AG04449 (cell line): ENCODE data around the gene ZSCAN30.
A peak's percentile ranks its signal among the peaks of the same experiment; 100 is the strongest.

Source experiments
- CTCF ChIA-PET: fragments of 350-600 bp; formaldehyde crosslinking; extraction: SDS; loops from one replicate; lab custom pipeline; 2021; ENCODE audit warnings: antibody characterized with exemption; lab: Yijun Ruan, JAX
- POLR2A ChIA-PET: fragments of 400-600, 350-600 bp; formaldehyde crosslinking; extraction: SDS; loops from one replicate; lab custom pipeline; 2020; ENCODE audit warnings: antibody characterized with exemption, inconsistent platforms; lab: Yijun Ruan, JAX
- DNase-seq: peaks from one replicate; pipeline ENCODE4 v3.0.0-alpha.2; 2010; ENCODE audit warnings: low read depth, low spot score
- H3K4me3 ChIP-seq: 2 replicates; pipeline ENCODE4 v1.5.1; 2011; ENCODE audit warnings: low read depth, mild to moderate bottlenecking, control low read depth, low read length
- CTCF ChIP-seq: IDR thresholded peaks from one replicate; pipeline ENCODE4 v1.5.1; 2011; ENCODE audit warnings: mild to moderate bottlenecking, moderate library complexity, low read length, control low read depth, inconsistent platforms; ENCODE audit not compliant: insufficient read depth; ENCODE audit errors: missing control alignments

Gene ZSCAN30

GRCh38 chr18:35245719-35246317 is 44.2 kb downstream of the ZSCAN30 start:
- ChIA-PET CTCF (interaction anchor here (1.4 to 1.9 kb wide), 3 partner anchors 14 to 139 kb away, joined by 3 to 7 read pairs (median 3); no protein-coding TSS in a partner anchor), POLR2A (no interaction called here)
- no peak for DNase-seq
- no peak for TF ChIP-seq CTCF
- H3K4me3 ChIP-seq, result no peak overlapping the region

- no peak for DNase-seq
- ChIA-PET POLR2A (no interaction called here), CTCF (interaction anchor here (1.4 kb wide), 1 partner anchor 13 kb away, joined by 3 read pairs; no protein-coding TSS in a partner anchor)
- no peak overlapping the region for H3K4me3 ChIP-seq
- TF ChIP-seq CTCF, result no peak
Observed at GRCh38 chr18:35244671-35245070, 45.4 kb downstream of the ZSCAN30 start.

GRCh38 chr18:35242426-35242825 is 47.6 kb downstream of the ZSCAN30 start:
- H3K4me3 ChIP-seq, result no peak overlapping the region
- no peak for DNase-seq
- no peak for TF ChIP-seq CTCF
- CTCF ChIA-PET, result interaction anchor here (2.8 kb wide), 1 partner anchor 12 kb away, joined by 13 read pairs; no protein-coding TSS in a partner anchor
- POLR2A ChIA-PET, result no interaction called here

- no peak for TF ChIP-seq CTCF
- POLR2A ChIA-PET, result interaction anchor here (0.7 to 2.3 kb wide), 4 partner anchors 48 to 156 kb away, joined by 3 to 10 read pairs (median 4); partner anchors contain the start of gene ZSCAN30
- no peak for DNase-seq
- H3K4me3 ChIP-seq, result peak overlapping the region; percentile 77
- CTCF ChIA-PET, result interaction anchor here (0.6 to 2.8 kb wide), 3 partner anchors 11 to 235 kb away, joined by 3 to 13 read pairs (median 6); no protein-coding TSS in a partner anchor
Observed at GRCh38 chr18:35241448-35241804, 48.6 kb downstream of the ZSCAN30 start.

GRCh38 chr18:35240664-35241447 is 49.2 kb downstream of the ZSCAN30 start, which contains the start of gene ZNF397:
ZNF397 (plus strand) TSS chr18:35241034; CDS start chr18:35242471, 1,437 bp downstream.
- peak within 1 kb of the TSS; percentile 77 for H3K4me3 ChIP-seq
- peak; percentile 69 for DNase-seq
- POLR2A ChIA-PET, result interaction anchor here (0.7 to 2.3 kb wide), 4 partner anchors 49 to 156 kb away, joined by 3 to 10 read pairs (median 4); partner anchors contain the start of gene ZSCAN30
- CTCF ChIA-PET, result interaction anchor here (0.6 to 2.8 kb wide), 4 partner anchors 10 to 234 kb away, joined by 3 to 23 read pairs (median 10); no protein-coding TSS in a partner anchor
- TF ChIP-seq CTCF, result no peak
